ENCODE results near the gene MSRB1.

Gene MSRB1

DNA sequence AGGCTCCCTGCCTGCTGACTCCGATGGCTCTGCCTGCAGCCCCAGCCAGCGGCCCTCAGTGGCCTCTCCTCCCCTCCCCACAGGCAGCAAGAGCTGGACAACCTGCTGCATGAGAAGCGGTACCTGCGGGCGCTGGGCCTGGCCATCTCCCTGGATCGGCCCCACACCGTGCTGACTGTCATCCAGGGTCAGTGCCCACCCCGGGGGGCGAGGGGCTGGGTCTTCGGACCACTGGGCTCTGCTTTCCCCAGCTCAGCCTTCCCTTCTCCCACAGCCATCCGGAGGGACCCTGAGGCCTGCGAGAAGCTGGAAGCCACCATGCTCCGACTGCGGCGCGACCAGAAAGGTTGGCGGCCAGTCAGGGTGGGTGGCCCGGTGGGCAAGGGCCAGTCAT, 34.9 kb upstream of the MSRB1 start:
- Histone ChIP-seq H4K20me1 (ENCODE audit: insufficient read depth, low read length, poor library complexity, severe bottlenecking) (no peaks in the 10 kb centered on the region), H3F3A (ENCODE audit: low read depth) (no peaks in the 10 kb centered on the region), H3K27me3 (ENCODE audit: insufficient read depth, low read length, poor library complexity, severe bottlenecking) (no peaks in the 10 kb centered on the region), H3K4me2 (ENCODE audit: low read depth, low read length, poor library complexity, severe bottlenecking) (no peak overlapping the region), H3K9me3 (ENCODE audit: insufficient read depth, low read depth, low read length) (no peaks in the 10 kb centered on the region), H3K4me3 (ENCODE audit: low read length, poor library complexity, severe bottlenecking) (no peak overlapping the region), H3K9me2 (replicated peaks; ENCODE audit: low read depth, low read length) (no peaks in the 10 kb centered on the region), H3K36me3 (ENCODE audit: insufficient read depth, low read length) (no peaks in the 10 kb centered on the region), H3K79me2 (ENCODE audit: insufficient read depth, low read length) (peaks cover 10% of the 10 kb centered on the region; the same call in 1 of the 2 replicates), H3K9ac (ENCODE audit: low read depth, low read length, poor library complexity, severe bottlenecking) (no peak overlapping the region), H2AFZ (ENCODE audit: low read length) (no peak overlapping the region), H3K4me1 (ENCODE audit: insufficient read depth, low read length, poor library complexity, severe bottlenecking) (no peaks in the 10 kb centered on the region)
- no peak for TF ChIP-seq EZH2phosphoT487 (IDR thresholded peaks at IDR 0.05; ENCODE audit: borderline replicate concordance)
- TF ChIP-seq, protein P1, sequence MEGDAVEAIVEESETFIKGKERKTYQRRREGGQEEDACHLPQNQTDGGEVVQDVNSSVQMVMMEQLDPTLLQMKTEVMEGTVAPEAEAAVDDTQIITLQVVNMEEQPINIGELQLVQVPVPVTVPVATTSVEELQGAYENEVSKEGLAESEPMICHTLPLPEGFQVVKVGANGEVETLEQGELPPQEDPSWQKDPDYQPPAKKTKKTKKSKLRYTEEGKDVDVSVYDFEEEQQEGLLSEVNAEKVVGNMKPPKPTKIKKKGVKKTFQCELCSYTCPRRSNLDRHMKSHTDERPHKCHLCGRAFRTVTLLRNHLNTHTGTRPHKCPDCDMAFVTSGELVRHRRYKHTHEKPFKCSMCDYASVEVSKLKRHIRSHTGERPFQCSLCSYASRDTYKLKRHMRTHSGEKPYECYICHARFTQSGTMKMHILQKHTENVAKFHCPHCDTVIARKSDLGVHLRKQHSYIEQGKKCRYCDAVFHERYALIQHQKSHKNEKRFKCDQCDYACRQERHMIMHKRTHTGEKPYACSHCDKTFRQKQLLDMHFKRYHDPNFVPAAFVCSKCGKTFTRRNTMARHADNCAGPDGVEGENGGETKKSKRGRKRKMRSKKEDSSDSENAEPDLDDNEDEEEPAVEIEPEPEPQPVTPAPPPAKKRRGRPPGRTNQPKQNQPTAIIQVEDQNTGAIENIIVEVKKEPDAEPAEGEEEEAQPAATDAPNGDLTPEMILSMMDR (conservative IDR thresholded peaks at IDR 0.05; ENCODE audit: low read length): no peak

DNA sequence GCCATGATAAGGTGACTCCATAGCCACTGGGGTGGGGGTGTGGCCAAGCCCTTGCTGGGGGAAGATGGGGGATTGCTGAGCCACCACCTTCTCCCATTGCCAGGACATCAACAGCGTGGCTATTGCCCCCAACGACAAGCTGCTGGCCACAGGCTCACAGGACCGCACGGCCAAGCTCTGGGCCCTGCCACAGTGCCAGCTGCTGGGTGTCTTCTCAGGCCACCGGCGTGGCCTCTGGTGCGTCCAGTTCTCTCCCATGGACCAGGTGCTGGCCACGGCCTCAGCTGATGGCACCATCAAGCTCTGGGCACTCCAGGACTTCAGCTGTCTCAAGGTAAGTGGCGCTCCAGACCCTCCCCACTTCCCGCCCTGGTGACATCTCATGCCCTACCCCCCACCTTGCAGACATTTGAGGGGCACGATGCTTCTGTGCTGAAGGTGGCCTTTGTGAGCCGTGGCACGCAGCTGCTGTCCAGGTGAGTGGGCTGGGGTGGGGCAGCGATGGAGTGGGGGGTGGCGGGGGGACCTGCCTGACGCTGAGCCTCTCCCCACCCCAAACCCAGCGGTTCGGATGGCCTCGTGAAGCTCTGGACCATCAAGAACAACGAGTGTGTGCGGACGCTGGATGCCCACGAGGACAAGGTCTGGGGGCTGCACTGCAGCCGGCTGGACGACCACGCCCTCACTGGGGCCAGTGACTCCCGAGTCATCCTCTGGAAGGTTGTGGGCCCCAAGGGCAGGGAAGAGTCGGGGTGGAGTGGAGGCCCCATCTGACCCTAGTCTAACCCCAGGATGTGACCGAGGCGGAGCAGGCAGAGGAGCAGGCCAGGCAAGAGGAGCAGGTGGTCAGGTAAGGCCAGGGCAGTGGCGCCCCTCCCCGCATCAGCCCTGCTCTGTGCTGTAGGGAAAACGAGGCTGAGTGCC, 34.2 kb upstream of the MSRB1 start:
- Histone ChIP-seq H3K4me3 (ENCODE audit: low read length, poor library complexity, severe bottlenecking) (no peak overlapping the region), H3K4me2 (ENCODE audit: low read depth, low read length, poor library complexity, severe bottlenecking) (no peak overlapping the region), H3K9me3 (ENCODE audit: insufficient read depth, low read depth, low read length) (no peaks in the 10 kb centered on the region), H3K36me3 (ENCODE audit: insufficient read depth, low read length) (no peaks in the 10 kb centered on the region), H3K4me1 (ENCODE audit: insufficient read depth, low read length, poor library complexity, severe bottlenecking) (no peaks in the 10 kb centered on the region), H3K27me3 (ENCODE audit: insufficient read depth, low read length, poor library complexity, severe bottlenecking) (no peaks in the 10 kb centered on the region), H3K9ac (ENCODE audit: low read depth, low read length, poor library complexity, severe bottlenecking) (no peak overlapping the region), H4K20me1 (ENCODE audit: insufficient read depth, low read length, poor library complexity, severe bottlenecking) (no peaks in the 10 kb centered on the region), H3K79me2 (ENCODE audit: insufficient read depth, low read length) (peaks cover 16% of the 10 kb centered on the region; the same call in 1 of the 2 replicates), H2AFZ (ENCODE audit: low read length) (no peak overlapping the region), H3K9me2 (replicated peaks; ENCODE audit: low read depth, low read length) (no peaks in the 10 kb centered on the region), H3F3A (ENCODE audit: low read depth) (no peaks in the 10 kb centered on the region)
- TF ChIP-seq, protein P1 (conservative IDR thresholded peaks at IDR 0.05; ENCODE audit: low read length): no peak
- TF ChIP-seq EZH2phosphoT487 (IDR thresholded peaks at IDR 0.05; ENCODE audit: borderline replicate concordance): no peak

DNA sequence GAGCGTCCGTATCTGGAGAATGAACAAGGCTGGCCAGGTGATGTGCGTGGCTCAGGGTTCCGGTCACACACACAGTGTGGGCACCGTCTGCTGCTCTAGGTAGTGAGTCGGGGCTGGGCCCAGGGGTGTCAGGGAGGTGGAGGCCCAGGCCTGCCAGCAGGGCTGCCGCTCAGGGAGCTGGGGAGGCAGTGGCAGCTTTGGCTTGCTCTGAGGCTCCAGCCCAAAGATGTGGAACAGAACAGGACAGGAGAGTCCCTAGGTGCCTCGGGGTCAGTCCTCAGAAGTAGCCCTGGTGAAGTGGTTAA, 33.2 kb upstream of the MSRB1 start:
- no peaks in the 10 kb centered on the region for H3K9me2 ChIP-seq (replicated peaks; ENCODE audit: low read depth, low read length)
- TF ChIP-seq, protein P1 (conservative IDR thresholded peaks at IDR 0.05; ENCODE audit: low read length): no peak
- TF ChIP-seq EZH2phosphoT487 (IDR thresholded peaks at IDR 0.05; ENCODE audit: borderline replicate concordance): no peak
- no peaks in the 10 kb centered on the region for H3K4me1 ChIP-seq (ENCODE audit: insufficient read depth, low read length, poor library complexity, severe bottlenecking)
- H3K9ac ChIP-seq (ENCODE audit: low read depth, low read length, poor library complexity, severe bottlenecking): no peak overlapping the region
- H3K4me3 ChIP-seq (ENCODE audit: low read length, poor library complexity, severe bottlenecking): no peak overlapping the region
- no peaks in the 10 kb centered on the region for H3K9me3 ChIP-seq (ENCODE audit: insufficient read depth, low read depth, low read length)
- no peaks in the 10 kb centered on the region for H3K27me3 ChIP-seq (ENCODE audit: insufficient read depth, low read length, poor library complexity, severe bottlenecking)
- H4K20me1 ChIP-seq (ENCODE audit: insufficient read depth, low read length, poor library complexity, severe bottlenecking): no peaks in the 10 kb centered on the region
- H3F3A ChIP-seq (ENCODE audit: low read depth): peaks cover 2% of the 10 kb centered on the region; the same call in 1 of the 2 replicates
- H2AFZ ChIP-seq (ENCODE audit: low read length): no peak overlapping the region
- H3K36me3 ChIP-seq (ENCODE audit: insufficient read depth, low read length): no peaks in the 10 kb centered on the region
- H3K4me2 ChIP-seq (ENCODE audit: low read depth, low read length, poor library complexity, severe bottlenecking): no peak overlapping the region
- H3K79me2 ChIP-seq (ENCODE audit: insufficient read depth, low read length): peaks cover 19% of the 10 kb centered on the region; the same call in 1 of the 2 replicates
